ENCODE data around the gene NANOS3.

- TF ChIP-seq GATA2 (IDR thresholded peaks at IDR 0.05; ENCODE audit: low read depth, low read length) (no peak), GATA3 (IDR thresholded peaks at IDR 0.05; ENCODE audit: low read depth, low read length) (no peak)
Observed at GRCh38 chr19:13833330-13834243, 43.3 kb upstream of the NANOS3 start.
